ENCODE measurements around the gene TUT4. TPM values are rescaled to one million over a fixed set of nuclear protein-coding genes. Genes with fewer than 3 reads are reported as not detected.

TUT4 gene
- total and polyA plus RNA-seq, 8 donors: 37.5 to 138 (median 116) TPM

- ATAC-seq: no peak
- Histone ChIP-seq H3K27me3 (no peaks in the 10 kb centered on the region), H3K36me3 (no peaks in the 10 kb centered on the region), H3K9me3 (no peaks in the 10 kb centered on the region), H3K27ac (no peak overlapping the region), H3K4me1 (no peaks in the 10 kb centered on the region), H3K4me3 (no peak overlapping the region)
- intact Hi-C loops (cut with DNase I): no loop called here
- DNase-seq: no peak
- no peak for TF ChIP-seq CTCF (IDR thresholded peaks at IDR 0.05)
Observed at GRCh38 chr1:52562766-52563165, 9.9 kb upstream of the TUT4 start.

- no peak for DNase-seq
- H3K27me3 ChIP-seq: no peaks in the 10 kb centered on the region
- no peak overlapping the region for H3K4me3 ChIP-seq
- no peak for ATAC-seq
- peaks cover 0 to under 1% of the 10 kb centered on the region in 2 donors for H3K4me1 ChIP-seq
- no peaks in the 10 kb centered on the region for H3K9me3 ChIP-seq
- no peak for TF ChIP-seq CTCF (IDR thresholded peaks at IDR 0.05)
- H3K27ac ChIP-seq: no peak overlapping the region
- H3K36me3 ChIP-seq: no peaks in the 10 kb centered on the region
- intact Hi-C loops (cut with DNase I): no loop called here
Observed at GRCh38 chr1:52559875-52560274, 7.0 kb upstream of the TUT4 start.

GRCh38 chr1:52558941-52559340 lies 6.0 kb upstream of the TUT4 start:
- Histone ChIP-seq H3K9me3 (no peaks in the 10 kb centered on the region), H3K27ac (no peak overlapping the region), H3K4me1 (peaks cover 0 to 10% of the 10 kb centered on the region in 2 donors), H3K36me3 (no peaks in the 10 kb centered on the region), H3K27me3 (no peaks in the 10 kb centered on the region), H3K4me3 (no peak overlapping the region)
- DNase-seq: peak in 1 of 4 donors; percentile 12
- intact Hi-C loops (cut with DNase I): no loop called here
- peak; percentile 56 for ATAC-seq
- TF ChIP-seq CTCF (IDR thresholded peaks at IDR 0.05): no peak

- Histone ChIP-seq H3K4me3 (no peak overlapping the region), H3K27ac (no peak overlapping the region), H3K9me3 (no peaks in the 10 kb centered on the region), H3K27me3 (no peaks in the 10 kb centered on the region), H3K36me3 (no peaks in the 10 kb centered on the region), H3K4me1 (peaks cover 0 to 18% of the 10 kb centered on the region in 2 donors)
- no peak for TF ChIP-seq CTCF (IDR thresholded peaks at IDR 0.05)
- DNase-seq: no peak
- intact Hi-C loops (cut with DNase I): no loop called here
- ATAC-seq: no peak
Observed at GRCh38 chr1:52556641-52557360, 3.9 kb upstream of the TUT4 start.

DNA sequence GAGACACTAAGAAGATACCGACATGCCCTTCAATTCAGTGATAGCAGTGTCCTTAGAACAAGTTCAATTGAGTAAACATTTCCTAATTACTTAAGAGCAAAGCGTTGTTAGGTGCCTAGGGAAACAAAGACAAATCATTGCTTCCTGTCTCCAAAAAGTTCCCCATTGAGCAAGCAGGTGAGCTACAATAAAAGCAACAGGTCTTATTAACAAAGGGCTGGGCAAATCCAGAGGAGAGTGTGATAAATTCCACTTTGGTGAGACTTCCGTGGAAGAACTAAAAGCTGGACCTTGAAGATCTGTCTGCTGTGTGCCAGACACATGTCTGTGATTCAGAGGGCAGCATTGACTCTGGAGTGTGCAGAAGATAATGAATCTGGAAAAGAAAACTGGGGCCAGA lies 1.9 kb upstream of the TUT4 start:
- ATAC-seq: no peak
- intact Hi-C loops (cut with DNase I): no loop called here
- H3K27ac ChIP-seq: no peak overlapping the region

More for the DNA sequence above, 1.9 kb upstream of the TUT4 start:
- no peak for TF ChIP-seq CTCF (IDR thresholded peaks at IDR 0.05)
- Histone ChIP-seq H3K4me3 (no peak overlapping the region), H3K4me1 (peaks cover 5 to 33% of the 10 kb centered on the region in 2 donors), H3K9me3 (no peaks in the 10 kb centered on the region), H3K27me3 (no peaks in the 10 kb centered on the region), H3K36me3 (no peaks in the 10 kb centered on the region)
- DNase-seq: peak in 1 of 4 donors; percentile 7

Measured in left lung (tissue), 10 donors.